ENCODE measurements around the gene ZBTB7C. TPM values are rescaled to one million over a fixed set of nuclear protein-coding genes. Genes with fewer than 3 reads are reported as not detected.

The ZBTB7C gene
- total RNA-seq, 3 donors from 2014 or later = 5.6 to 26.5 (median 6.1) TPM

- intact Hi-C loops (cut with DNase I; ENCODE audit: low total_unique reads) = no loop called here
- no peak for DNase-seq (ENCODE audit: low spot score in 2 of 2)
- no peaks in the 10 kb centered on the region for H3K36me3 ChIP-seq
- H3K9me3 ChIP-seq = no peaks in the 10 kb centered on the region
- peaks cover 3 to 9% of the 10 kb centered on the region in 2 donors for H3K4me1 ChIP-seq
- no peak overlapping the region for H3K27ac ChIP-seq
- TF ChIP-seq POLR2A (IDR thresholded peaks at IDR 0.05) (no peak), POLR2AphosphoS5 (IDR thresholded peaks at IDR 0.05) (no peak), CTCF (IDR thresholded peaks at IDR 0.05) (no peak)
- no peaks in the 10 kb centered on the region for H3K27me3 ChIP-seq
- no peak overlapping the region for H3K4me3 ChIP-seq
Observed at GRCh38 chr18:48168861-48169260, 240.3 kb downstream of the ZBTB7C start.

DNA sequence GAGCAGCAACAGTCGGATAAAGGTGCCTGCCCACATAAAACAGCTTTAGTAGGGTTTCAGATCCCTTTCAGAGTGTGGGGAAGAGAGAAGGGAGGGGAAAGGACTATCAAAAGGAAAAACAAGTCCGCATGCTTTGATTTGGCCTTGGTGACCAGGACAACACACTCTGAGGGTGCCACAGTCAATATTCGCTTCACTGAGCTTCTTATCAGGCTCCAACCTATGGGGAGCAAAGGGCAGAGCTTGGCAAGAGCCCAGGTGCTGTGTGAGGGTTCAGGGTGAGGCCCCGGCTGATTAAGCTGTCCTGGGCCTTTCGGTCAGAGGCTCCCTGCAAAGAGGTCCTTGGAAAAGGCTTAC, 241.3 kb downstream of the ZBTB7C start:
- Histone ChIP-seq H3K4me1 (peaks cover 3 to 9% of the 10 kb centered on the region in 2 donors), H3K9me3 (no peaks in the 10 kb centered on the region), H3K27ac (peak overlapping the region in 1 of 2 donors; percentile 38), H3K4me3 (no peak overlapping the region), H3K27me3 (no peaks in the 10 kb centered on the region), H3K36me3 (no peaks in the 10 kb centered on the region)
- intact Hi-C loops (cut with DNase I; ENCODE audit: low total_unique reads) = no loop called here
- no peak for DNase-seq (ENCODE audit: low spot score in 2 of 2)
- TF ChIP-seq CTCF (IDR thresholded peaks at IDR 0.05) (no peak), POLR2AphosphoS5 (IDR thresholded peaks at IDR 0.05) (no peak), POLR2A (IDR thresholded peaks at IDR 0.05) (no peak)

GRCh38 chr18:48166336-48166875, 242.8 kb downstream of the ZBTB7C start:
- TF ChIP-seq CTCF (IDR thresholded peaks at IDR 0.05) = no peak
- no peak for TF ChIP-seq POLR2AphosphoS5 (IDR thresholded peaks at IDR 0.05)
- TF ChIP-seq POLR2A (IDR thresholded peaks at IDR 0.05) = no peak
- Histone ChIP-seq H3K36me3 (no peaks in the 10 kb centered on the region), H3K4me3 (no peak overlapping the region), H3K4me1 (peaks cover 3 to 15% of the 10 kb centered on the region in 2 donors), H3K27me3 (no peaks in the 10 kb centered on the region), H3K9me3 (no peaks in the 10 kb centered on the region), H3K27ac (peak overlapping the region; percentile 25 to 53)
- no peak for DNase-seq (ENCODE audit: low spot score in 2 of 2)
- intact Hi-C loops (cut with DNase I; ENCODE audit: low total_unique reads) = no loop called here

- no peak overlapping the region for H3K4me3 ChIP-seq
- H3K9me3 ChIP-seq = no peaks in the 10 kb centered on the region
- intact Hi-C loops (cut with DNase I; ENCODE audit: low total_unique reads) = no loop called here
- no peak for TF ChIP-seq POLR2AphosphoS5 (IDR thresholded peaks at IDR 0.05)
- TF ChIP-seq POLR2A (IDR thresholded peaks at IDR 0.05) = no peak
- no peaks in the 10 kb centered on the region for H3K36me3 ChIP-seq
- DNase-seq (ENCODE audit: low spot score in 2 of 2) = no peak
- peaks cover 3 to 15% of the 10 kb centered on the region in 2 donors for H3K4me1 ChIP-seq
- no peaks in the 10 kb centered on the region for H3K27me3 ChIP-seq
- H3K27ac ChIP-seq = peak overlapping the region; percentile 3 to 9
Observed at GRCh38 chr18:48165111-48165866, 243.9 kb downstream of the ZBTB7C start.

- intact Hi-C loops (cut with DNase I; ENCODE audit: low total_unique reads) = no loop called here
- TF ChIP-seq CTCF (IDR thresholded peaks at IDR 0.05) (no peak), POLR2AphosphoS5 (IDR thresholded peaks at IDR 0.05) (no peak), POLR2A (IDR thresholded peaks at IDR 0.05) (no peak)
- Histone ChIP-seq H3K9me3 (no peaks in the 10 kb centered on the region), H3K27ac (peak overlapping the region in 1 of 2 donors; percentile 3), H3K4me3 (no peak overlapping the region), H3K36me3 (no peaks in the 10 kb centered on the region), H3K27me3 (no peaks in the 10 kb centered on the region), H3K4me1 (peaks cover 3 to 20% of the 10 kb centered on the region in 2 donors)
- DNase-seq (ENCODE audit: low spot score in 2 of 2) = no peak
Observed at GRCh38 chr18:48164701-48165100, 244.5 kb downstream of the ZBTB7C start.
